CD1c-positive myeloid dendritic cell (primary cell): ENCODE measurements around the gene PAK6.

Source experiments
- DNase-seq: peaks from one replicate; pipeline ENCODE4 v3.0.0-alpha.2; 2016; ENCODE audit errors: extremely low spot score

The PAK6 gene

GRCh38 chr15:40238532-40239403 lies at the start of gene PAK6:
Gene PAK6, plus strand, starts transcription at chr15:40239063. Its CDS starts 25,723 bp downstream, at chr15:40264786.
- peak; percentile 45 for DNase-seq

- no peak for DNase-seq
Observed at GRCh38 chr15:40190591-40190990, 48.3 kb upstream of the PAK6 start.

GRCh38 chr15:40192942-40193341 lies 45.9 kb upstream of the PAK6 start:
- no peak for DNase-seq

- no peak for DNase-seq
Observed at GRCh38 chr15:40197434-40197833, 41.4 kb upstream of the PAK6 start.

DNA sequence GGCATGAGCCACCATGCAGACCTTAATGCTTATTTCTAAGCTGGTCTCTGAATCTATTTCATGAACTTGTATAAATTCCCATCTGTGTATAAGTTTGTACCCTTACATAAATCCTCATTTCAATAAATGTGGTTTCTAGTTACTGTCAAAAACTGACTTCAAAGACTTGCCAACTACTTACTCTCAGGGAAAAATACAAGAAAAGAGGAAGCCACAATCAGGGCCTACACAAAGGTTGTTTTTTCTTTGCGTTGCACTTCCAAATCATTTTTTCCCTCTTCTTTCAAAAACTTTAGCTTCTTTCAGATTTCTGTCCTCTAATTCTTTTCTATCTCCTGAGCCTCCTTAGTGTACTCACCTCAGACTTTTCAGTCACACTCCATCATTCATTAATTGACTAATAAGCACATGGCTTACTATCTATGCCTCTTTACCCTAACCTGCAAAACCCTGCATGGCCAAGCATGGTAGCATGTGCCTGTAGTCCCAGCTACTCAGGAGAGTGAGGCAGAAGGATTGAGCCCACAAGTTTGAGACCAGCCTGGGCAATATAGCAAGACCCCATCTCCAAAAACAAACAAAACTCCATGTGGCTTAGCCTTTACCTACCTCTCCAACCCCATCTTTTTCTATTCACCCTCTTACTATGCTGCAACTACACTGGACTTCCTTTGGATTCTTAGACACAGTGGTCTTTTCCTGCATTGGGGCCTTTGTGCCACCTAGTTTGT lies 40.3 kb upstream of the PAK6 start:
- no peak for DNase-seq

DNA sequence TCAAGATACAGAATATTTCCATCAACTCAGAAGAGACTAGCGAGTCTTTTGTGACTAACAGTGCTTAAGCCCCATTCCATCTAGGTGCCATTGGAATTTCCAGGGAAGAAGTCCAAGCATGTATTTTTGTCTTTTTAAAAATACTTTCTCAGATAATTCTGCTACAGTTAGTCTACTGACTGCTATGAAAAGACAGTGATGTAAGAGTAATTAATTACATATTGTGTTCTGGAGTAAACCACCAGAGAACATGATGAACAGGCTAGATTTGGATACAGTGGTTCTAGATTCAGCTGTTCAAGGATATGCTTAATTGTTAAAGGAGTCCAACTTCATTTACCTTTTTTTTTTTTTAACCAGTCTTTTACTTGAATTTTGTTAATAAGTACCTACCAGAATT lies 34.8 kb upstream of the PAK6 start:
- DNase-seq = no peak

DNA sequence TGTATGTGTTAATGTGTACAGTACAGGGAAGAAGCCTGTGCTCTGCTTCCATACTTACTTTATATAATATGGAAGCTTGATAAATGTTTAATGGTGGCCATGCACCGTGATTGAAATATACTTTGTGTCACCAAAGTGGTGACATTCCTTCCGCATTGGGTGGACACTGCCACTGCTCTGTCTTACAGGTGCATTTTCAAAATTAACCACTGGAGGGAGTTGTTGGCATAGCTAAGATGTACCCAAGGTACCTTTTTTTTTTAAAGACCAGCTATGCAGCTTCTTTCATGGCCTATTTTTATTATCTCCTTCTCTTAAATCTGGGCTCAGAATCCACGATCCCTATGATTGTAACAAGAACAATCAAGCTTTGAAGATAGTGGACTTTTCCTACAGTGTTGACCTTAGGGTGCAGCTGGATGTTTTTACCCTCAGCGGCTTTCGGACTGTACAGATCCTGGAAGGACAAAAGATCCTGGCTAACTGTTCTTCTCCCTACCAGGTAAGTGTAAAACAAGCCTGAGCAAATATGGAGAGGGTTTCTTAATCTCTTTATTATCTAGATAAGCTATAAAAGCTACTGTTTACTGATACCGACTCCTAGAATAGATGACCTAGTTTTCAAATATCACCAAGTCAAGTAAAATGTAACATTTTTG lies 21.6 kb upstream of the PAK6 start:
- DNase-seq = peak; percentile 88

- no peak for DNase-seq
Observed at GRCh38 chr15:40219801-40220200, 19.1 kb upstream of the PAK6 start.

DNA sequence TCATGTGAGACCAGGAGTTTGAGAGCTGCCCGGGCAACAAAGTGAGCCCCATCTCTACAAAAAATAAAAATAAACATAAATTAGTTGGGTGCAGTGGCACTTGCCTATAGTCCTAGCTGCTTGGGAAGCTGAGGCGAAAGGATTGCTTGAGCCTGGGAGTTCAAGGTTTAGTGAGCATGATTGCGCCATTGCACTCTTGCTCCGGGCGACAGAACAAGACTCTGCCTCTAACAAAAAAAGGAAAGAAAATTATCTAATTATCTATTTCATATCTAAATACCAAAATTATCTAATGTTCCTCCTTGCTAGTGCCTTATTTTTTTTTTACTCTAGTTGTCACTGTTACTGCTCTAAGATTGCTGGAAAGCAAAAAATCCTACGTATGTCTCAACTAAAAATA lies 16.7 kb upstream of the PAK6 start:
- no peak for DNase-seq

GRCh38 chr15:40226736-40227135 lies 12.1 kb upstream of the PAK6 start:
- no peak for DNase-seq

GRCh38 chr15:40229316-40229715 lies 9.5 kb upstream of the PAK6 start:
- DNase-seq = no peak

- DNase-seq = no peak
Observed at GRCh38 chr15:40229956-40230355, 8.9 kb upstream of the PAK6 start.

DNA sequence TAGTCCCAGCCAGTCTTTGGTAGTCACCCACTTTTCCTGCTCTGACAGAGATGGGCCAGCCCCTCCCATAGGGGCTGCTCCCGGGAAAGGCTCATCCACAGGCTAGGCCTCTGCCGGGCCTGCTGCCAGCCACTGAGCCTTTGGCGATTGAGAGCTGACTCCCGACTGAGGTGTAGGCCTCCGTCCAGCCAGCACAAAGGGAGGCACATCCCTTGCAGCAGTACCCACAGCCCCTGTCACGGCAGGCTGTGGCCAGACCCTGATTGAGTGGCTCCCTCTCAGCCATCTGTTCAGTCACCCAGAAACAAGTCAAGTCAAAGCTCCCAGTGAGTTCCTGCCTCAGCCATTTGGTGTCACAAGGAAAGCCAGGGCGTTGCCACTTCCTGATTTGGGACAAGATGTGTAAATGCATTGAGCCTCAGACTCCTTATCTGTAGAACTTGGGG lies 6.2 kb upstream of the PAK6 start:
- peak; percentile 70 for DNase-seq

DNA sequence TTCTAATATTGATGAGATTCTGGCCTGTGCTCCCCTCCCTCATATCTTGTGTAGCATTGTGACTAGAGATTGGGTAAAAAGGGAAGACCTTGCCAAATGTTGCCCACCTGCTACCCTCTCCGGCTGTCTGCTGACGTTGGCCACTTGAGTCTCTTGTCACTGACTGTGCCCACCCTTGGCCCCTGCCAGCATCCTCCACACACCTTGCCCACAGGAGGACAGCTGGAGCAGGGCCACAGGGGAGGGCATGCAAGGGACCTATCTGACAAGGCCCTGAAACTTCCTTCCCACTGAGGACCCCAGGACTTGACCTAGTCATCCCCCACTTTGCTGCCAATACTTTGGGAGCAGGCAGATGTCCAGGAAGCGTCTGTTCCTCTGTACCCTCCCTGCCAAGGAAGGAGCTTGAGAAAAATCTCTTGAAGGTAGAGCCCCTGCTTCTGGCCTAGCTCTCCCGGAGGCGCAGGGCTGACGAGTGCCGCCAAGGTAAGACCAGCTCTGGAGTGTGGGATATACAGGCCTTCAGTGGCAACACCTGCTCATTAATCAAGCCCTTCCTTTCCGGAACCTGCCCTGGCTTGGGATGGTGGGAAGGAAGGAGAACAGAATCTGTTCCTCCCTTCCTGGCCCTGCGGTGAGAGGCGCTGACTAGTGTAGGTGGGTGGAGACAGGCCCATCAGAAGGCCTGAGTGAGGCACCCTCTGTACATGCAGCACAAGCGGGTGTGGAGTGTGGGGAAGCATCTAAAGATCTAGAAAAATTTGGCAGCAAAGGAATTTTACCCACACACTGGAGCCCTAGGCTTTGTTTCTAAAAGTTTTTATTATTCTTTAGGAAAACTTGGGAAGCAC lies 4.9 kb upstream of the PAK6 start:
- DNase-seq = peak; percentile 44

- peak; percentile 56 for DNase-seq
Observed at GRCh38 chr15:40234783-40235182, 4.1 kb upstream of the PAK6 start.

DNA sequence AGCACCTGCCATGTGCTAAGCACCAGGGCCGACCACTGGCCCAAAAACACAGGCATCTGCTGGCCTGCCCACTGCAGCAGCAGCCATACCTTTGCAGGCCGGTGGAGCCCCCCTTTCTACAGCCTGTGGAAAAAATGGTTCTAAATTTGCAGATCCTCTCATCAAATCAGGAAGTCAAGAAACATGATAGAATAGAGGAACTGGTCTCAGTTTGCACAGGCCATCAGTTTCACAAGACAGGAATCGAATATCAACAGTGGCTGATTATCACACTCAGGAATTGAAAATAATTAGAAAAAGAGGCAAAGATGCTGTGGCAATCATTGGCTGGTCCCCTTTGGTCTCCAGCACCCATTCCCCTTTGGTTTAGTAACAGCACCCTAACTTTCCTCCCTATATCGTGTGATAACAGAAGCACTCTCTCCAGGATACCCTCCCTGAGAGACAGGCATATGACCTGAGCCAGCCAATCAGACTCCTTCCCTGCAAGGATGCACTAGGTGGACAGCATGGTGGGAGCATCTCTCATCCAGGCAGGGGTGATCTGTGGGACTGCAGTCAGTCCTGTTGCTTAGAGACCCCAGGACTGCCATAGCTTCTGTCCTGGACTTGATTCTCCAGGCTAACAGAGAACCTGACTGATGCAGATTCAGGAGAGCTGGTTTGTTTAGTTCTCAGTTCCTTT lies 3.5 kb upstream of the PAK6 start:
- peak; percentile 78 for DNase-seq

DNA sequence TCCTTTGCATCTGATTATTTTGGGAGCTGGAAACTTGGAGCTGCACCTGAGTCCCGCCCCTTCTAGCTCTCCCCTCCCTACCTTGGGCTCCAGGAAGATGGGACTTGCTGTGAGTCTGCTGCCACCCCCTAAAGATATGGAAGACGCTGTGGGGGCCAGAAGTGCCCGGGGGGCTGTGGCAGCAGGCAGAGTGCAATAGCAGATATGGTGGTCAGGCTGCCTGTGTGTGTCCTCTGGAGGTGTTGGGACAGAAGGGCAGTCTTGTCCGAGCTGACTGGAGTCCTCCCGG lies 485 bp downstream of the PAK6 start:
- no peak for DNase-seq

DNA sequence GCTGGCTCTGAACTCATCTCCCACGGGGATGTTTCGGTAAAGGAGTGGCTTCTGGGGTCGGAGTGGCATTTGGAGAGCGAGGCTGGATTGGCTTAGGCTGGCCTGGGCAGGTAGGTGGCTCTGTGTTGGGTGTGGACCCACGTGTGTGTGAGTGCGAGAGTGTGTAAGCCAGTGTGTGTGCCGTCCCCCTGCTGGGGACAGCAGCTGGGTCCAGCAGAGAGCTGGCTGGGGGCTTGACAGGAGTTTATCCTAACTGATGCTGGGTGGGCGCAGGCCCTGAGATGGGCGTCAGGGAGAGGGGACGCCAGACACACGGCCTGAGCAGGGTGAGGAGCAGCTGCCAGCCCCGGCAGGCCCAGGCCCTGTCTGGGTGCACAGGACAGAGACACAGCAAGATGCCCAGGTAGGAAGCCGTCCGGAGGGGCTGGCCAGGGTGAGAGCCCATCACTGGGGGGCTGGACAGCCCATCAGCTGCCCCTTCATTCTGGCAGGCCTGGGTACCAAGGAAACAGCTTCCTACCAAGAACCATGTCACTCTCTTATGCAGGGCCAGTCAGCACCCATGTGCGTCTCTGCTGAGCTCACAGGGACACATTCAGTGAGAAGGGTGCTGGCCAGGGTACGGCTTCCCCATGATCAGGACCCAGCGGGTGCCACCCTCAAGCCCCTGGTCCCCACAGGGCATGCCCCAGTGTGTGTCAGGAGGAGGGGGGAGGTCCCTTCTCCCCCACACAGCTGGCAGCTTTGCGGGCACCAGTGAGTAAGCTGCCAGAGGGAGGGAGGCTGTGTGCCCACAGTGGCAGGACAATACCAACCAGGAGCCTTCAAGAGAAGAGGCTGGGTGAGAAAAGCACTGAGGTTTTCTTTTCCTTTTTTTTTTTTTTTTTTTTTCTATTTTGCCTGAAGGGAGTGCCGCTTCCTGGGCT lies 1.1 kb downstream of the PAK6 start:
- DNase-seq = no peak

DNA sequence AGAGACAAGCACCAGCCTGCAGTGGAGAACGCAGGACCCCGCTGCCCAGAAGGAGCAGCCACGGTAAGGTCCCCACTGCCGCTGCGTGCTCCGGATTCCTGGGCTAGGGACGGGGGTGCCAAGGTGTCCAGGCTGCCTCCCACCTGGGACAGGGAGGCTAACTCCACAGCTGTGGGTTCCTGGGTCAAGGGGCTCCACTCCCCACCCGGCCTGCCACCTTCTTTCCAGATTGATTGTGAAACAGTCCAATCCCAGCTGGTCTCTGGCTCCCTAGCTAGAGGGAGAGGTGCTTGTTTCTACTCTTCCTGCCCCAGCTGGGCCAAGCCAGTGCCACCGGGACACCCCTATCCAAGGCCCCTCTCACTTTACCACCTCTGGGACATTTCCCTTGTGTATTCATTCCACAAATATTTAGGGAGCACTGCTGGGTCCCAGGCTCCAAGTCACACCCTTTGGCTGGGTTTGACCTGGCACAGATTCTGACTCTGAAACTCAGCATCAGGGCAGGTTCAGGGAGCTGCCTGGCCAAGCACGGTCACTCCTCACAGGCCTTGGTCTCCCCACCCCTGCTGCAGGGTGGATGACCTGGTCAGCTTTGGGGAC lies 1.9 kb downstream of the PAK6 start:
- DNase-seq = no peak
